GM12878 (cell line): ENCODE measurements around the gene SPARC. TPM values are rescaled to one million over a fixed set of nuclear protein-coding genes. Genes with fewer than 3 reads are reported as not detected.

ENCODE experiments used
- ATAC-seq: fragments of 200-7000 bp; cut with Tn5 transposase; 3 replicates; pipeline ENCODE4 v1.9.1; 2020; ENCODE audit warnings: mild to moderate bottlenecking, moderate library complexity
- BruUV-seq: library from RNA; stranded (reverse); fragments of 400-500 nt; replicated peaks from 2 replicates; lab custom pipeline; 2021; lab: Mats Ljungman, UMichigan
- CTCF ChIA-PET: fragments of 300-600 bp; sonication (Branson Sonifier 250); formaldehyde crosslinking; extraction: SDS; loops from one replicate; lab custom pipeline; 2021; ENCODE audit warnings: inconsistent platforms; lab: Yijun Ruan, JAX
- POLR2A ChIA-PET: fragments of 350-600 bp; formaldehyde crosslinking; extraction: SDS; loops from one replicate; lab custom pipeline; 2021; ENCODE audit warnings: inconsistent platforms; lab: Charles Lee
- RAD21 ChIA-PET: fragments of 300-600 bp; sonication (Branson Sonifier 250); formaldehyde crosslinking; loops from one replicate; lab custom pipeline; 2023; ENCODE audit warnings: antibody characterized with exemption; ENCODE audit not compliant: unreplicated experiment; lab: Charles Lee
- SMC1A ChIA-PET: fragments of 300-600 bp; sonication (Branson Sonifier 250); formaldehyde crosslinking; loops from one replicate; lab custom pipeline; 2023; ENCODE audit not compliant: unreplicated experiment, uncharacterized antibody; lab: Charles Lee
- DNase-seq: peaks from one replicate; pipeline ENCODE4 v3.0.0-alpha.2; 2011; ENCODE audit warnings: low read depth, low spot score
- FAIRE-seq: peaks from 3 replicates; lab custom pipeline; 2011; peaks lifted over from hg19 to GRCh38; lab: Jason Lieb, UNC
- H2AFZ ChIP-seq: 2 replicates; pipeline ENCODE4 v1.6.0; 2011; ENCODE audit warnings: low read depth, low read length, control low read depth; ENCODE audit not compliant: control insufficient read depth
- H3K27ac ChIP-seq: 2 replicates; pipeline ENCODE4 v1.5.1; 2011; ENCODE audit warnings: control low read depth; ENCODE audit not compliant: control insufficient read depth, insufficient read depth
- H3K27me3 ChIP-seq, 2 experiments: replicated peaks in 1 of 2; 2 replicates each; pipeline versions ENCODE4 v1.6.0 to v1.6.1; 2011; ENCODE audit warnings: low read length in 1 of 2; ENCODE audit not compliant: control insufficient read depth in 2 of 2, insufficient read depth in 2 of 2
- H3K36me3 ChIP-seq, 2 experiments: 2 replicates each; pipeline ENCODE4 v1.5.1; 2011; ENCODE audit warnings: low read length in 1 of 2; ENCODE audit not compliant: control insufficient read depth in 2 of 2, insufficient read depth in 2 of 2
- H3K4me1 ChIP-seq: 2 replicates; pipeline ENCODE4 v1.6.1; 2011; ENCODE audit warnings: mild to moderate bottlenecking, low read length, moderate library complexity, mixed read lengths; ENCODE audit not compliant: control insufficient read depth, insufficient read depth
- H3K4me2 ChIP-seq: 2 replicates; pipeline ENCODE4 v1.6.0; 2011; ENCODE audit warnings: control low read depth; ENCODE audit not compliant: control insufficient read depth, insufficient read depth
- H3K4me3 ChIP-seq: fragments of 200-600 bp; sonication (generic); 2 replicates; pipeline ENCODE4 v1.5.1; 2016
- H3K79me2 ChIP-seq: 2 replicates; pipeline ENCODE4 v1.6.0; 2011; ENCODE audit warnings: low read length; ENCODE audit not compliant: control insufficient read depth, insufficient read depth
- H3K9ac ChIP-seq: 2 replicates; pipeline ENCODE4 v1.8.0; 2011; ENCODE audit warnings: low read length, control low read depth, mixed read lengths; ENCODE audit not compliant: control insufficient read depth, insufficient read depth
- H3K9me3 ChIP-seq: replicated peaks from 3 replicates; pipeline ENCODE4 v1.5.1; 2011; ENCODE audit warnings: mild to moderate bottlenecking, low read length; ENCODE audit not compliant: control insufficient read depth, insufficient read depth
- H4K20me1 ChIP-seq: 2 replicates; pipeline ENCODE4 v1.6.0; 2011; ENCODE audit not compliant: control insufficient read depth, insufficient read depth
- ATF7 ChIP-seq: fragments of 450-650 bp; IDR thresholded peaks from 2 replicates; pipeline ENCODE4 v1.6.1; 2016; ENCODE audit warnings: low read depth, mild to moderate bottlenecking
- E2F4 ChIP-seq: IDR thresholded peaks from 2 replicates; pipeline ENCODE4 v1.6.1; 2012; ENCODE audit warnings: low read depth, low read length, improper control_type of control experiment
- E4F1 ChIP-seq: fragments of 450-650 bp; IDR thresholded peaks from 2 replicates; pipeline ENCODE4 v1.6.1; 2018; ENCODE audit warnings: borderline replicate concordance, mild to moderate bottlenecking; ENCODE audit not compliant: partially characterized antibody
- ELK1 ChIP-seq: IDR thresholded peaks from 2 replicates; pipeline ENCODE4 v1.6.1; 2012; ENCODE audit warnings: low read depth, low read length, improper control_type of control experiment
- EP300 ChIP-seq, 2 experiments: fragments of 150-350 bp in 1 of 2; IDR thresholded peaks; 2 replicates each; pipeline ENCODE4 v1.6.1; 2011 to 2012; ENCODE audit warnings: low read depth in 2 of 2, low read length in 2 of 2, borderline replicate concordance in 1 of 2, improper control_type of control experiment in 1 of 2, inconsistent platforms in 1 of 2; ENCODE audit not compliant: control insufficient read depth in 1 of 2
- ESRRA ChIP-seq: IDR thresholded peaks from 2 replicates; pipeline ENCODE4 v1.6.1; 2012; ENCODE audit warnings: mild to moderate bottlenecking, low read length, improper control_type of control experiment
- NFIC ChIP-seq: IDR thresholded peaks from 2 replicates; pipeline ENCODE4 v1.6.1; 2012; ENCODE audit warnings: low read depth, mild to moderate bottlenecking, inconsistent platforms, low read length, moderate library complexity
- NFXL1 ChIP-seq: fragments of 450-650 bp; IDR thresholded peaks from 2 replicates; pipeline ENCODE4 v1.6.1; 2017; ENCODE audit warnings: antibody characterized with exemption, mild to moderate bottlenecking, borderline replicate concordance
- NFYB ChIP-seq: IDR thresholded peaks from 2 replicates; pipeline ENCODE4 v1.6.1; 2011; ENCODE audit warnings: low read depth, mild to moderate bottlenecking, low read length, improper control_type of control experiment, moderate library complexity; ENCODE audit not compliant: insufficient read depth
- SMARCA5 ChIP-seq: fragments of 450-650 bp; IDR thresholded peaks from 2 replicates; pipeline ENCODE4 v1.6.1; 2017; ENCODE audit warnings: mild to moderate bottlenecking
- SUPT20H ChIP-seq: IDR thresholded peaks from 2 replicates; pipeline ENCODE4 v1.6.1; 2011; ENCODE audit warnings: low read depth, mild to moderate bottlenecking, low read length, moderate library complexity, borderline replicate concordance; ENCODE audit not compliant: control insufficient read depth
- ZBTB33 ChIP-seq: fragments of 450-650 bp; IDR thresholded peaks from 2 replicates; pipeline ENCODE4 v1.6.1; 2017; ENCODE audit warnings: mild to moderate bottlenecking
- ZNF592 ChIP-seq: fragments of 450-650 bp; IDR thresholded peaks from 2 replicates; pipeline ENCODE4 v1.6.1; 2017; ENCODE audit warnings: mild to moderate bottlenecking, moderate library complexity
- in situ Hi-C: fragments of 300-500 bp; cut with MboI; formaldehyde crosslinking; loops from 9 replicates; pipeline ENCODE4 v1.14.3; 2018; ENCODE audit warnings: mixed read lengths
- intact Hi-C: fragments of 100-400 bp; cut with micrococcal nuclease; formaldehyde crosslinking; loops from one replicate; pipeline ENCODE4 v1.14.2; 2022; ENCODE audit not compliant: unreplicated experiment
- polyA plus RNA-seq, 11 experiments: library from polyadenylated mRNA; depleted of rRNA in 4 of 11; unstranded in 6 of 11; stranded (reverse) in 5 of 11; fragments of >200 nt; fragmentation: Nextera tagmentation in 4 of 11; fragmentation: Illumina TruSeq in 1 of 11; extraction: Ambion mirVana in 4 of 11; extraction: Trizol in 1 of 11; gene quantifications; 1 replicate in 1 of 11; 2 replicates in 10 of 11; pipeline versions ENCODE4 v1.2.1 to v1.2.3, GENCODE V29; 2011 to 2016; ENCODE audit warnings: inconsistent platforms in 2 of 11, missing spikeins in 2 of 11, low read depth in 1 of 11
- total RNA-seq, 4 experiments: library from RNA; depleted of rRNA in 3 of 4; stranded (reverse); fragments of >200 nt in 3 of 4; fragmentation: Illumina TruSeq in 1 of 4; extraction: Trizol in 1 of 4; gene quantifications; 2 replicates each; pipeline versions ENCODE4 v1.2.1 to v1.2.3, GENCODE V29; 2013 to 2021

Gene SPARC
- total and polyA plus RNA-seq, 10 of the 15 experiments (the other 5 are each of a cell fraction or from before 2014, with no cell fraction given) = 29.6 to 154 (median 57.0) TPM

GRCh38 chr5:151706906-151707305 lies 20.2 kb upstream of the SPARC start:
- no peak overlapping the region for H3K27ac ChIP-seq
- intact Hi-C loops = no loop called here
- H3K4me2 ChIP-seq = no peak overlapping the region
- H3K9ac ChIP-seq = no peak overlapping the region
- in situ Hi-C loops = no loop called here
- POLR2A ChIA-PET = no interaction called here
- ATAC-seq (no peak), FAIRE-seq (no peak), DNase-seq (no peak)
- no peak overlapping the region for H3K4me3 ChIP-seq
- no peak overlapping the region for H2AFZ ChIP-seq
- H3K36me3 ChIP-seq = no peaks in the 10 kb centered on the region
- H3K79me2 ChIP-seq = no peaks in the 10 kb centered on the region
- H3K9me3 ChIP-seq = no peaks in the 10 kb centered on the region; the same call in 2 of the 3 replicates
- no peaks in the 10 kb centered on the region for H3K27me3 ChIP-seq
- CTCF ChIA-PET = interaction anchor here (0.8 to 9.0 kb wide), 5 partner anchors 9 to 48 kb away, joined by 3 to 88 read pairs (median 4); no protein-coding TSS in a partner anchor
- no TSS peak for BruUV-seq
- RAD21 ChIA-PET = interaction anchor here (1.1 kb wide), 2 partner anchors 15 to 34 kb away, joined by 5 to 7 read pairs; no protein-coding TSS in a partner anchor
- peaks cover 28% of the 10 kb centered on the region for H3K4me1 ChIP-seq
- SMC1A ChIA-PET = interaction anchor here (1.0 to 6.4 kb wide), 4 partner anchors 13 to 49 kb away, joined by 3 to 103 read pairs (median 12); no protein-coding TSS in a partner anchor
- H4K20me1 ChIP-seq = no peaks in the 10 kb centered on the region
- TF ChIP-seq EP300 (IDR thresholded peaks at IDR 0.05; ENCODE audit: borderline replicate concordance in 1 of 2, control insufficient read depth in 1 of 2, low read depth in 2 of 2, low read length in 2 of 2) = no peak
- TF ChIP-seq SMARCA5 = no peak
- TF ChIP-seq E2F4 = no peak
- no peak for TF ChIP-seq NFYB
- TF ChIP-seq ESRRA = no peak
- no peak for TF ChIP-seq ELK1
- TF ChIP-seq ZBTB33 = no peak
- no peak for TF ChIP-seq E4F1
- TF ChIP-seq ZNF592 = no peak
- no peak for TF ChIP-seq ATF7
- no peak for TF ChIP-seq NFIC
- no peak for TF ChIP-seq NFXL1
- no peak for TF ChIP-seq SUPT20H
